ENCODE results near the gene HPCAL1.
"Not testable (repeated sequence)": the region's sequence is repeated elsewhere in the genome, so short reads cannot be mapped to it uniquely, and the experiment has no call there.

Gene HPCAL1

GRCh38 chr2:10285191-10285555 lies 17.5 kb upstream of the HPCAL1 start:
- DNase-seq = no peak

- no peak for DNase-seq
Observed at GRCh38 chr2:10285556-10286198, 17.0 kb upstream of the HPCAL1 start.

GRCh38 chr2:10286216-10287037 lies 16.3 kb upstream of the HPCAL1 start:
- DNase-seq = no peak

- DNase-seq = no peak
Observed at GRCh38 chr2:10287761-10288160, 14.9 kb upstream of the HPCAL1 start.

GRCh38 chr2:10288606-10289005 lies 14.1 kb upstream of the HPCAL1 start:
- no peak for DNase-seq

- no peak for DNase-seq
Observed at GRCh38 chr2:10289352-10289751, 13.4 kb upstream of the HPCAL1 start.

- no peak for DNase-seq
Observed at GRCh38 chr2:10289891-10290290, 12.8 kb upstream of the HPCAL1 start.

GRCh38 chr2:10291376-10291775 lies 11.3 kb upstream of the HPCAL1 start:
- DNase-seq = not testable (repeated sequence)

GRCh38 chr2:10292033-10292432 lies 10.7 kb upstream of the HPCAL1 start:
- DNase-seq = no peak

- DNase-seq = no peak
Observed at GRCh38 chr2:10293603-10294002, 9.1 kb upstream of the HPCAL1 start.

- DNase-seq = no peak
Observed at GRCh38 chr2:10294077-10294476, 8.6 kb upstream of the HPCAL1 start.

- not testable (repeated sequence) for DNase-seq
Observed at GRCh38 chr2:10295649-10296048, 7.1 kb upstream of the HPCAL1 start.

- no peak for DNase-seq
Observed at GRCh38 chr2:10296142-10296541, 6.6 kb upstream of the HPCAL1 start.

GRCh38 chr2:10297191-10297830 lies 5.4 kb upstream of the HPCAL1 start:
- no peak for DNase-seq

- DNase-seq = peak; percentile 59 to 66
Observed at GRCh38 chr2:10297959-10298531, 4.7 kb upstream of the HPCAL1 start.

GRCh38 chr2:10298777-10299176 lies 3.9 kb upstream of the HPCAL1 start:
- DNase-seq = not testable (repeated sequence)

- DNase-seq = no peak
Observed at GRCh38 chr2:10300328-10300920, 2.3 kb upstream of the HPCAL1 start.

- DNase-seq = peak; percentile 29 to 30
Observed at GRCh38 chr2:10300997-10301940, 1.4 kb upstream of the HPCAL1 start.

- peak; percentile 27 to 37 for DNase-seq
Observed at GRCh38 chr2:10301941-10302478, 694 bp upstream of the HPCAL1 start.

GRCh38 chr2:10303181-10303693 lies 533 bp downstream of the HPCAL1 start:
- peak; percentile 37 to 42 for DNase-seq

GRCh38 chr2:10303694-10304378 lies 1.1 kb downstream of the HPCAL1 start:
- peak; percentile 47 to 55 for DNase-seq
